Measurements from ENCODE around the gene ARHGAP22. TPM values are rescaled to one million over a fixed set of nuclear protein-coding genes. Genes with fewer than 3 reads are reported as not detected.

The ARHGAP22 gene
- total RNA-seq, 4 donors from 2014 or later, result 0.59 to 2.1 (median 1.2) TPM

- intact Hi-C loops (cut with DNase I), result no loop called here
- no peaks in the 10 kb centered on the region for H3K27me3 ChIP-seq
- H3K9me3 ChIP-seq, result no peaks in the 10 kb centered on the region
- H3K27ac ChIP-seq, result no peak overlapping the region
- peaks cover 0 to 15% (median 0%) of the 10 kb centered on the region in 3 donors for H3K4me1 ChIP-seq
- 80 to 100% methylated on average over 1 of the region's 1 CpG for WGBS, 2 donors
- H3K4me3 ChIP-seq, result no peak overlapping the region
- DNase-seq, result no peak
- TF ChIP-seq POLR2A (IDR thresholded peaks at IDR 0.05), result no peak
- TF ChIP-seq, protein P1, sequence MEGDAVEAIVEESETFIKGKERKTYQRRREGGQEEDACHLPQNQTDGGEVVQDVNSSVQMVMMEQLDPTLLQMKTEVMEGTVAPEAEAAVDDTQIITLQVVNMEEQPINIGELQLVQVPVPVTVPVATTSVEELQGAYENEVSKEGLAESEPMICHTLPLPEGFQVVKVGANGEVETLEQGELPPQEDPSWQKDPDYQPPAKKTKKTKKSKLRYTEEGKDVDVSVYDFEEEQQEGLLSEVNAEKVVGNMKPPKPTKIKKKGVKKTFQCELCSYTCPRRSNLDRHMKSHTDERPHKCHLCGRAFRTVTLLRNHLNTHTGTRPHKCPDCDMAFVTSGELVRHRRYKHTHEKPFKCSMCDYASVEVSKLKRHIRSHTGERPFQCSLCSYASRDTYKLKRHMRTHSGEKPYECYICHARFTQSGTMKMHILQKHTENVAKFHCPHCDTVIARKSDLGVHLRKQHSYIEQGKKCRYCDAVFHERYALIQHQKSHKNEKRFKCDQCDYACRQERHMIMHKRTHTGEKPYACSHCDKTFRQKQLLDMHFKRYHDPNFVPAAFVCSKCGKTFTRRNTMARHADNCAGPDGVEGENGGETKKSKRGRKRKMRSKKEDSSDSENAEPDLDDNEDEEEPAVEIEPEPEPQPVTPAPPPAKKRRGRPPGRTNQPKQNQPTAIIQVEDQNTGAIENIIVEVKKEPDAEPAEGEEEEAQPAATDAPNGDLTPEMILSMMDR (IDR thresholded peaks at IDR 0.05), result no peak
- H3K36me3 ChIP-seq, result no peaks in the 10 kb centered on the region
These were observed 205.3 kb downstream of the ARHGAP22 start for GRCh38 chr10:48399551-48399950.

GRCh38 chr10:48399056-48399541 lies 205.8 kb downstream of the ARHGAP22 start:
- DNase-seq, result no peak
- H3K27ac ChIP-seq, result no peak overlapping the region
- WGBS, 2 donors, result 77 to 88% methylated on average over 5 of the region's 5 CpGs
- TF ChIP-seq, protein P1 (IDR thresholded peaks at IDR 0.05), result no peak
- no peak for TF ChIP-seq POLR2A (IDR thresholded peaks at IDR 0.05)
- H3K4me1 ChIP-seq, result peaks cover 0 to 15% (median 0%) of the 10 kb centered on the region in 3 donors
- no peaks in the 10 kb centered on the region for H3K36me3 ChIP-seq
- no peak overlapping the region for H3K4me3 ChIP-seq
- intact Hi-C loops (cut with DNase I), result no loop called here
- H3K9me3 ChIP-seq, result no peaks in the 10 kb centered on the region
- no peaks in the 10 kb centered on the region for H3K27me3 ChIP-seq

DNA sequence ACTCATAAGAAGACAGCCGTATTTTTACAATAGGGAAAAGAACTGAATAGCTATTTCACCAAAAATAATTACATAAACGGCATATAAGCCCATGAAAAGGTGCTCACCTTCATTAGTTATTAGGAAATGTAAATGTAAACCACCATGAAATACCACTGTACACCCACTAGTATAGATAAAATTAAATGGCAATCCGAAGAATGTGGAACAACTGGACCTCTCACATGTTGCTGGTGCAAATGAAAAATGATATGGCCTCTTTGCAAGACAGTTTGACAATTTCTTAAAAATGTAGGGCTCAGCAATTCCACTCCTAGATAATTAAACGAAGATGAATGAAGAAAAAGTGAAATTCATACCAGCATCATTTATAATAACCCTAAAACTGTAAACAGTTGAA lies 206.6 kb downstream of the ARHGAP22 start:
- no peak overlapping the region for H3K4me3 ChIP-seq
- no peak for DNase-seq
- H3K36me3 ChIP-seq, result no peaks in the 10 kb centered on the region
- 81 to 93% methylated on average over 4 of the region's 4 CpGs for WGBS, 2 donors
- H3K9me3 ChIP-seq, result no peaks in the 10 kb centered on the region
- no peak overlapping the region for H3K27ac ChIP-seq
- intact Hi-C loops (cut with DNase I), result no loop called here
- peaks cover 0 to 15% (median 0%) of the 10 kb centered on the region in 3 donors for H3K4me1 ChIP-seq
- TF ChIP-seq, protein P1 (IDR thresholded peaks at IDR 0.05), result no peak
- TF ChIP-seq POLR2A (IDR thresholded peaks at IDR 0.05), result no peak
- no peaks in the 10 kb centered on the region for H3K27me3 ChIP-seq

Small RNAs within 50 kb of the gene (small RNA-seq; reads per million reads assigned to genes)
- 0 reads per million in 4 donors for gene AC016397.1

Other genes with a start within 250 kb of the ARHGAP22 start
- gene WDFY4, start 79.8 kb upstream of the ARHGAP22 start, total RNA-seq, result 1 to 10 TPM in 1 of 4 donors, under 1 TPM in 3; 0.61 to 3.8 (median 0.88) TPM